Dedifferentiated amniotic fluid mesenchymal stem cell (primary cell): ENCODE measurements around the gene THBD.

ENCODE experiments used
- DNase-seq: peaks from one replicate; pipeline ENCODE4 v3.0.0-alpha.2; 2016; ENCODE audit errors: extremely low spot score

Gene THBD, protein sequence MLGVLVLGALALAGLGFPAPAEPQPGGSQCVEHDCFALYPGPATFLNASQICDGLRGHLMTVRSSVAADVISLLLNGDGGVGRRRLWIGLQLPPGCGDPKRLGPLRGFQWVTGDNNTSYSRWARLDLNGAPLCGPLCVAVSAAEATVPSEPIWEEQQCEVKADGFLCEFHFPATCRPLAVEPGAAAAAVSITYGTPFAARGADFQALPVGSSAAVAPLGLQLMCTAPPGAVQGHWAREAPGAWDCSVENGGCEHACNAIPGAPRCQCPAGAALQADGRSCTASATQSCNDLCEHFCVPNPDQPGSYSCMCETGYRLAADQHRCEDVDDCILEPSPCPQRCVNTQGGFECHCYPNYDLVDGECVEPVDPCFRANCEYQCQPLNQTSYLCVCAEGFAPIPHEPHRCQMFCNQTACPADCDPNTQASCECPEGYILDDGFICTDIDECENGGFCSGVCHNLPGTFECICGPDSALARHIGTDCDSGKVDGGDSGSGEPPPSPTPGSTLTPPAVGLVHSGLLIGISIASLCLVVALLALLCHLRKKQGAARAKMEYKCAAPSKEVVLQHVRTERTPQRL

DNA sequence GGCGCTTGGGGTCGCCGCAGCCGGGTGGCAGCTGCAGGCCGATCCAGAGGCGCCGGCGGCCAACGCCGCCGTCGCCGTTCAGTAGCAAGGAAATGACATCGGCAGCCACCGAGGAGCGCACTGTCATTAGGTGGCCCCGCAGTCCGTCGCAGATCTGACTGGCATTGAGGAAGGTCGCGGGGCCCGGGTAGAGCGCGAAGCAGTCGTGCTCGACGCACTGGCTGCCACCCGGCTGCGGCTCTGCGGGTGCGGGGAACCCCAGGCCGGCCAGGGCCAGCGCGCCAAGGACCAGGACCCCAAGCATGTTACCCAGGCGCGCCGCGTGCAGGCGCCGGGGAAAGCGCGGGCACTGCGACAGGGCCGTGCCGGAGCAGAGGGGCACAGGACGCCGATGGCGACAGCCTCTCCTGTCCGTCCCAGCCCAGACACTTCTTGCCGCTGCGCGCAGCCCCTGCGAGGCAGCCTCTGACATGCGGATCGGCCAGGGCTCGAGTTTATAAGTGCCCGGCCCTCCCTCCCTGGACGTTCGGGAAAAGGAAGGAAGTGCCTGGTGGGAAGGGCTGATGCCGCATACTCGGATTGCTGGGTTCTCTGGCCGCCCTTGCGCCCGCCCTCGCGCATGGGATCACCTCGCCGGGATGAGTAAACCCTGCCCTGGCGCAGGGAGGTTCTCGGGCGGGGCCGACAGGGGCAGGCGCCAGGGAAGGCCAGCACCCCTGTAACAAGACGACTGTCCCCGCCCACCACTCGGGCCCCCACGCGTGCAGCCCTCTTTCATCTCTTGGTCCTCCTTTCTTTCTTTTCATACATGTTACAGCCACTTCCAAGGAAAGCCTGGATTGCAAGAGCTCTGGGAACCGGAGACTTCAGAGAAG lies at the start of gene THBD:
THBD (minus strand) TSS at position 472 of the 875 bp plus-strand sequence; CDS start at position 304, 168 bp downstream.
- peak; percentile 19 for DNase-seq

GRCh38 chr20:23097636-23098580 lies 48.4 kb upstream of the THBD start:
- no peak for DNase-seq

GRCh38 chr20:23096986-23097520 lies 47.6 kb upstream of the THBD start:
- no peak for DNase-seq

GRCh38 chr20:23096097-23096496 lies 46.6 kb upstream of the THBD start:
- DNase-seq = no peak

DNA sequence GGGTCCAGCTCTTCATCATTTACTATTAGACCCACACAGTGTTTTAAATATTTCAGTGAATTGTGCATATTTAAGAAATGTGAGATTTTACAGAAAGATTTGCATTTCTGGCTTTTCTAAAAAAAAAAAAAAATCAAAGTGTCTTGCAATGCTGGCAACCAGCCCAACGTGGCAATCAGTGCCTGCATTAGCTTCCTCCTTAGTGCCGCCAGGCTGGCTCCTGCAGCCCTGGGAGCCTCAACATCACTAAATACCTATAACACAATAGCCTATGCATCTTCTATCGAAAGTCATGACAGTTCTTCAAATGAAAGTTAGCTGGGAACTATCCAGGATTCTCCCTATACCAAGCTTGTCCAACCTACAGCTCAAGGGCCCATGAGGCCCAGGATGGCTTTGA lies 46.0 kb upstream of the THBD start:
- no peak for DNase-seq

GRCh38 chr20:23094927-23095326 lies 45.5 kb upstream of the THBD start:
- DNase-seq = no peak

- DNase-seq = no peak
Observed at GRCh38 chr20:23094213-23094896, 44.9 kb upstream of the THBD start.

GRCh38 chr20:23093613-23094012 lies 44.1 kb upstream of the THBD start:
- DNase-seq = no peak

GRCh38 chr20:23092861-23093495 lies 43.5 kb upstream of the THBD start:
- DNase-seq = no peak

GRCh38 chr20:23092384-23092756 lies 42.9 kb upstream of the THBD start:
- DNase-seq = no peak

DNA sequence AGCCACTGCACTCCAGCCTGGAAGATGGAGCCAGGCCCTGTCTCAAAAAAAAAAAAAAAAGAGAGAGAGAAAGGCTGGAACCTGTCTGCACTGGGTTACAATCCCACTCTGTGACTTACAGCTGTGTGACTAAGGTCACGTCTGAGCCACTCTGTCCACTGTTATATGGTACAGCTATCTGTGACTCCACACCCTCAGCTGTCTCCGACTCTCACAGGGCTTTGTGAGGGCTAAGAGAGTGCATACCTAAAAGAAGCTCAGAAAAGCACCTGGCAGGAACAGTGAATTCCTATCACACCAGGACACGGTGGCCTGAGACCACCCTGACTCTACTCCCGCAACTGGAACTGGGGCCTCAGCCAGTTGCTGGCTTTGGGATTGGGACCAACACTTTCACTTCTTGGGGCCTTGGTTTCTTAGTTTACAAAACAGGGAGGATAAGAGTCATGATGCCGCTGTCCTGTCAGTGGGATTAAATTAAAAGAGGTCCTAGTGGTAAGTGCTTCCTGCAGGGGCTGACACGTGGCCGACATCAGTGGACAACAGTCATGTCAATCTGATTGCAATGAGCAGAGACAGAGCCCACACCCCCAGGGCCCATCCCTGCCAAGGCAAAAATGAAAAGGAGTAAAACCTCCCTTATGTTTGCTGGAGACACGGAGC lies 42.4 kb upstream of the THBD start:
- no peak for DNase-seq

DNA sequence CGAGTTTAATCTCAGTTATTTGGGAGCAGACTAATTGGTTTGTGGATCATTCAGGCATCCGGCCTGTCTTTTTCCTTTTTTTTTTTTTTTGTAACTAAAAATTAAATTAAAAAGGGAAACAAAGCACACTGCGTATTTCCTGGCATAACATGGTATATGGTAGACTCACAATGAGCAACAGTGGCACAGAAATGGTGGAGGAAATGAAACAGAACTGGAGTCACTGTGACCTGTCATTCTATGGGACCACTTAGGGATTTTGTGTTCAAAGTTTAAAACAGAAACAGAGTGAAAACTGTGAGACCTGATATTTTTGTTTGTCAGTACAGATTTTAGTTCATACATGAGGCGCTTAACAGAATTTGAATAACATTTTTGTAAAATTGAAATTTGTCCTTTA lies 41.4 kb upstream of the THBD start:
- no peak for DNase-seq

DNA sequence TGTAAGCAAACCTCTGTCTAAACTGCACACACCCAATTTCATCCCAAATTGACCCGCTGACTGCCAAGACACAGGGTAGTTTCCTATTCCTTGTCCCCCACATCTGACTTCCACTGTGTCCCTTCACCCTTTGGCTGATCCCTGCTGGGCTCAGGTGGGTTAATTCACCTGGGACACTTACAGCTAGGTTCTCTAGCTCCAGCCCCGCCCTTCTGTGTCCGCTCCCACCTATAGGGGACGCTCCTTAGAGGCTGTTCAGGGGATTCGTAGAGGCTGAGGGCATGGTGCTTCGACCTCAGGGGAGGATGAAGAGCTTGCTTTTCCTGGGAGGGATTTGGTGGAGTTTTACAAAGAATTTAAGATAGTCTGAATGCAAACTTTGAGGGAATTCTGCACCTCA lies 40.7 kb upstream of the THBD start:
- DNase-seq = no peak

- DNase-seq = no peak
Observed at GRCh38 chr20:23088866-23089265, 39.4 kb upstream of the THBD start.

DNA sequence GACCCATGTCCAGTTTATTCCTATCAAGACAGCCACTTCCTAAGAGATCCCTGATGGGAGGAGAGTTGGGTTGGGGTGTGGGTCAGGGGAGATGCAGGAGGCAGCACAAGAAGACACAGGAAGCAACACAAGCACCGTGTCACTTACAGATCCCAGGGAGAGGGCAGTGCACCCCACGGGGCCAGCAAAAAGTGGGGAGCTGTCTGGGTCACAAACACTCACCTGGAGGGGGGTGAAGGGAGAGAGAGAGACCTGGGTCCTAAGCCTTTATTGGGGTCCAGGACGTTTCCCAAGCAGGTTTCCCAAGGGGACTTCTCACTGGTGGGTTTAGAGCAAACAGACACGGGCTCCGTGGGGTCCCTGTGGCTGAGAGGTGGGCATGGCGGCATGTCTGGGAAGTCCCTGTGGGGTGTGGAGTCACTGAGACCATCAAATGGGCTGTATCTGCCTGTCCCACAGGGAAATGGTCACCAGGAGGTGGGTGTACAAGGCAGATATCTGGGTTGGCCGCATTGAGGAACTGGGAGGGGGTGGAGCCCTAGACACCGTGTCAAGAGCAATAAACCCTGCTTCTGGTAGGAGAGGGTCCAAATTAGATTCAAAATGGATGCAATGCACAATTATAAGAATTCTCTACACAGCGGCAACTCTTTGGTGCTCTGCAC lies 38.2 kb upstream of the THBD start:
- DNase-seq = no peak

DNA sequence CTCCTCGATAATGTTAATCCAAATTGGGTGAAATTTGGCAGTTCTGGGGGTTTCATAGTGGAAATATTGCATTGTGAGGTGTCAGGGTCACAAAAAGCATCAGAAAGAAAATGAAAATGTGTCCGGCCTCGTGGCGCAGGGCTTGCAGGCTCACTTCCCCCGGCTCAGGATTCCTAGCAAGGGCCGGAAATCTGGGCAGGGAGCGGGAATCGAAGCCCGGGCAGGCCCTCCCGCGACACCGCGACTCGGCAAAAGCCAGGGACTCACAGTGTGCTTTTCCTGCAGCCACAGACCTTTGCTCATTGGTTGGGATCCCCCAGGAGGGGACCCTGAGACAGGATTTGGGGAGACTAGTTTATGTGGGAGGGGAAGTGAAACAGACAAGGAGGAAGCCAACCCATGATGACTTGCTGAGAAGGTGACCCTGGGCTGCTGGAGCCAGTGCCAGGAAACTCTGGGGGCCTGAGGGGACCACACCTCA lies 37.5 kb upstream of the THBD start:
- DNase-seq = no peak

- no peak for DNase-seq
Observed at GRCh38 chr20:23086056-23086566, 36.6 kb upstream of the THBD start, which contains the start of gene CD93. Gene CD93, minus strand, starts transcription at chr20:23086324. Its CDS starts 132 bp downstream, at chr20:23086192.

DNA sequence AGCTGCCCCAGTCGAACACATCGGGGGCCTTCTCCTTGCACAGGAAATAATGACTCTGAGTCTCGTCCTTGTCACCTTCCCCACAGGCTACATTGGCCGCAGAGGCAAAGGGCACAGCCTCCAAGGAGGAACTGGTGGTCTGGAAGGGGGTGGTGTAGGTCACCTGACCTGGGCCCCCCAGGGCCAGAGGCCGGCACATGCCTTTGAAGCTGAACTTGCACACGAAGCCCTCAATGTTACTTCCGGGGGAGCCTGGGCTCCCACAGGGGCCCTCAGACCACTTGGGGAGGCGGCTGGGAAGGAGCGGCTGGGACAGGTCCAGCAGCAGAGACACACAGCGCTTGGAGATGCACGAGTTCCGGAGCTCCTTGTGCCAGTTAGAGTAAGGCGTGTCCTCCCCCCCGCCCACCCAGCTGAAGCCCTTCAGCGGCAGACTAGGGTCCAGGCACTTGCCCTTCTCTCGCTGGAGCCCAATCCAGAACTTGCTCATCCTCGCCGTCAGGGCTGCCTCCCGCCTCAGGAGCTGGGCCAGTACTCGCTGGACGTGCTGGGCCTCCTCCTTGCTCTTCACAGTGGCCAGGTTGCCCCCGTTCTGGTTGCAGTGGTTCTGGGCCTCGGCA lies 36.1 kb upstream of the THBD start:
- no peak for DNase-seq
